OCI-LY1 (cell line): ENCODE measurements around the gene ETV7.

Experiments used
- CTCF ChIP-seq: fragments of 200-600 bp; sonication (generic), shearing (Covaris generic); IDR thresholded peaks from 2 replicates; pipeline ENCODE4 v1.5.1; 2017; ENCODE audit warnings: mild to moderate bottlenecking, antibody characterized with exemption, low read length, moderate library complexity, mixed read lengths
- EZH2 ChIP-seq: fragments of 200-600 bp; sonication (generic), shearing (Covaris generic); IDR thresholded peaks from 2 replicates; pipeline ENCODE4 v1.8.0; 2017; ENCODE audit warnings: borderline replicate concordance, mixed run types, mild to moderate bottlenecking, antibody characterized with exemption, low read length, moderate library complexity, mixed read lengths

GRCh38 chr6:36432151-36432671 is 44.7 kb upstream of the ETV7 start:
- TF ChIP-seq CTCF = no peak
- no peak for TF ChIP-seq EZH2
